Measurements from ENCODE around the gene COL26A1.
"Not testable (repeated sequence)": the region's sequence is repeated elsewhere in the genome, so short reads cannot be mapped to it uniquely, and the experiment has no call there.

The COL26A1 gene

GRCh38 chr7:101487105-101487458 is 124.4 kb downstream of the COL26A1 start:
- DNase-seq, result peak in 2 of 10 donors; percentile 31 to 69

GRCh38 chr7:101487753-101488152 is 125.1 kb downstream of the COL26A1 start:
- intact Hi-C loops (cut with DNase I), result no loop called here
- peak in 2 of 10 donors; percentile 8 to 14 for DNase-seq

More at GRCh38 chr7:101487105-101487458, 124.4 kb downstream of the COL26A1 start:
- intact Hi-C loops (cut with DNase I), result no loop called here

GRCh38 chr7:101488826-101489572 is 126.3 kb downstream of the COL26A1 start:
- no peak for DNase-seq

GRCh38 chr7:101490439-101490838 is 127.8 kb downstream of the COL26A1 start:
- intact Hi-C loops (cut with DNase I), result not testable (repeated sequence)
- DNase-seq, result peak in 1 of 10 donors; percentile 1

More at GRCh38 chr7:101488826-101489572, 126.3 kb downstream of the COL26A1 start:
- intact Hi-C loops (cut with DNase I), result no loop called here

GRCh38 chr7:101491442-101491841 is 128.8 kb downstream of the COL26A1 start:
- DNase-seq; intact Hi-C loops (cut with DNase I): not testable (repeated sequence)

- intact Hi-C loops (cut with DNase I), result no loop called here
- peak in 3 of 10 donors; percentile 37 to 49 (median 46) for DNase-seq
Observed at GRCh38 chr7:101494602-101495329, 132.1 kb downstream of the COL26A1 start.

GRCh38 chr7:101496017-101496416 is 133.3 kb downstream of the COL26A1 start:
- intact Hi-C loops (cut with DNase I), result no loop called here

GRCh38 chr7:101501351-101501750 is 138.7 kb downstream of the COL26A1 start:
- peak in 2 of 10 donors; percentile 19 to 45 for DNase-seq
- intact Hi-C loops (cut with DNase I), result no loop called here

More at GRCh38 chr7:101496017-101496416, 133.3 kb downstream of the COL26A1 start:
- peak in 5 of 10 donors; percentile 16 to 82 (median 54) for DNase-seq

- DNase-seq, result peak in 3 of 10 donors; percentile 48 to 66 (median 61)
- intact Hi-C loops (cut with DNase I), result no loop called here
Observed at GRCh38 chr7:101502466-101503098, 139.9 kb downstream of the COL26A1 start.

GRCh38 chr7:101505510-101505909 is 142.8 kb downstream of the COL26A1 start:
- intact Hi-C loops (cut with DNase I), result not testable (repeated sequence)
- peak in 1 of 10 donors; percentile 32 for DNase-seq

GRCh38 chr7:101506531-101506930 is 143.9 kb downstream of the COL26A1 start:
- DNase-seq, result no peak
- intact Hi-C loops (cut with DNase I), result no loop called here

GRCh38 chr7:101507327-101507726 is 144.7 kb downstream of the COL26A1 start:
- no peak for DNase-seq
- intact Hi-C loops (cut with DNase I), result no loop called here

GRCh38 chr7:101507791-101508252 is 145.1 kb downstream of the COL26A1 start:
- intact Hi-C loops (cut with DNase I), result no loop called here
- DNase-seq, result peak in 2 of 10 donors; percentile 25 to 42

- intact Hi-C loops (cut with DNase I), result no loop called here
- no peak for DNase-seq
Observed at GRCh38 chr7:101510297-101510696, 147.6 kb downstream of the COL26A1 start.

- DNase-seq, result no peak
- intact Hi-C loops (cut with DNase I), result no loop called here
Observed at GRCh38 chr7:101511965-101512364, 149.3 kb downstream of the COL26A1 start.

GRCh38 chr7:101516851-101517250 is 154.2 kb downstream of the COL26A1 start:
- intact Hi-C loops (cut with DNase I), result no loop called here
- no peak for DNase-seq

GRCh38 chr7:101517304-101517703 is 154.6 kb downstream of the COL26A1 start:
- DNase-seq, result no peak
- intact Hi-C loops (cut with DNase I), result no loop called here

- intact Hi-C loops (cut with DNase I), result no loop called here
- DNase-seq, result no peak
Observed at GRCh38 chr7:101518336-101518735, 155.7 kb downstream of the COL26A1 start.

GRCh38 chr7:101519324-101520023 is 156.8 kb downstream of the COL26A1 start:
- intact Hi-C loops (cut with DNase I), result no loop called here
- DNase-seq, result no peak

GRCh38 chr7:101521430-101521925 is 158.8 kb downstream of the COL26A1 start:
- DNase-seq, result no peak

More at GRCh38 chr7:101521430-101521925, 158.8 kb downstream of the COL26A1 start:
- intact Hi-C loops (cut with DNase I), result no loop called here

All from posterior cingulate gyrus (tissue), 11 donors.